M059J (cell line): ENCODE data around the gene RHEX. TPM values are rescaled to one million over a fixed set of nuclear protein-coding genes. Genes with fewer than 3 reads are reported as not detected.
"Not testable (repeated sequence)": the region's sequence is repeated elsewhere in the genome, so short reads cannot be mapped to it uniquely, and the experiment has no call there.

Experiments used
- DNase-seq: peaks from one replicate; pipeline ENCODE4 v3.0.0-alpha.2; 2012; ENCODE audit warnings: low read depth
- total RNA-seq: library from RNA; depleted of rRNA; stranded (reverse); fragments of >200 nt; shearing (Covaris generic); gene quantifications from 2 replicates; pipeline ENCODE4 v1.2.3, GENCODE V29; 2014; rRNA removed

RHEX gene
- not detected in 2 replicates for total RNA-seq

GRCh38 chr1:206052919-206053610, at the start of gene RHEX:
RHEX (plus strand) TSS chr1:206053173; CDS start chr1:206097829, 44,656 bp downstream.
- DNase-seq = not testable (repeated sequence)

GRCh38 chr1:206003854-206004800, 48.8 kb upstream of the RHEX start:
- DNase-seq = no peak

GRCh38 chr1:206004826-206005225, 48.1 kb upstream of the RHEX start:
- DNase-seq = no peak

GRCh38 chr1:206005234-206005633, 47.7 kb upstream of the RHEX start:
- no peak for DNase-seq

- no peak for DNase-seq
Observed at GRCh38 chr1:206005778-206006180, 47.2 kb upstream of the RHEX start.

GRCh38 chr1:206006946-206007345, 46.0 kb upstream of the RHEX start:
- no peak for DNase-seq

GRCh38 chr1:206010060-206010459, 42.9 kb upstream of the RHEX start:
- no peak for DNase-seq

- DNase-seq = no peak
Observed at GRCh38 chr1:206011057-206011456, 41.9 kb upstream of the RHEX start.

GRCh38 chr1:206012086-206012859, 40.7 kb upstream of the RHEX start:
- DNase-seq = no peak

GRCh38 chr1:206013026-206013795, 39.8 kb upstream of the RHEX start:
- DNase-seq = no peak

- no peak for DNase-seq
Observed at GRCh38 chr1:206014601-206015000, 38.4 kb upstream of the RHEX start.

GRCh38 chr1:206015071-206015470, 37.9 kb upstream of the RHEX start:
- no peak for DNase-seq

GRCh38 chr1:206020393-206021007, 32.5 kb upstream of the RHEX start:
- DNase-seq = no peak

GRCh38 chr1:206021008-206021625, 31.9 kb upstream of the RHEX start:
- DNase-seq = no peak

- DNase-seq = peak; percentile 65
Observed at GRCh38 chr1:206021626-206022365, 31.2 kb upstream of the RHEX start.

GRCh38 chr1:206022766-206023165, 30.2 kb upstream of the RHEX start:
- DNase-seq = no peak

GRCh38 chr1:206023695-206024094, 29.3 kb upstream of the RHEX start, which contains the start of gene CTSE:
CTSE (minus strand) TSS chr1:206023895; CDS start chr1:206023791, 104 bp downstream.
- DNase-seq = no peak

GRCh38 chr1:206025283-206025820, 27.6 kb upstream of the RHEX start:
- DNase-seq = no peak

GRCh38 chr1:206029484-206029883, 23.5 kb upstream of the RHEX start:
- DNase-seq = peak; percentile 18
